NCI-H146 treated with DMSO at 0.1 percent for 48 hours (cell line): ENCODE data around the gene CXCL12.

ENCODE experiments used
- DNase-seq: peaks from one replicate; lab custom pipeline; 2025; ENCODE audit not compliant: unreplicated experiment; lab: John Stamatoyannopoulos, UW

Gene CXCL12

GRCh38 chr10:44335330-44336021 lies 49.4 kb downstream of the CXCL12 start:
- DNase-seq, result no peak

DNA sequence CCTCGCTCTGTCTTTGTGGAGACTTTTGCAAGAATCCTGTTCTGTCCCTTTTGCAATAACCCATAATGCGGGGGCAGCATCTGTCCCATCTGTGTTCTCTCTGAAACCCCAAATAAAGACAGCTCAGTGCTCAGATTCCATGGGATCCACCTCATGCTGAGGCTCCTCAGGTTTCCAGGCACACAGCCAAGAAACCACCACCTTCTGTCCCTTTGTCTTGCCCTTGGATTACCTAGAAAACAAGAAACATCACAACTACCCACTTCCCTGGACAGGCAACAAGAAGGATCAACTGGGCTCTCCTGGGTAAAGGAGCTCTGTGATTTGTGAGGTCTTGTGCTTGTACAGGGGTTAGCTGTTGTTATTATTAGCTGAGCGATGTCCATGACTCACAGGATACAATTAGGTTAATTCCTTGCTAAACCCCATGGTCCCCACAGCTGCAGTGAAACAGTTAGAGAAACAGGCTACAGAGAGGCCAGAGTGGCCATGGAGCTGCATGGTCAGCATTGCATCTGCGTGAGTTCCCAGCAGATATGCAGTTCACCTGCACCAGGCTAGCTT lies 50.2 kb downstream of the CXCL12 start:
- no peak for DNase-seq

- no peak for DNase-seq
These were observed 50.8 kb downstream of the CXCL12 start for GRCh38 chr10:44334091-44334490.

GRCh38 chr10:44333511-44333910 lies 51.4 kb downstream of the CXCL12 start:
- DNase-seq, result no peak

DNA sequence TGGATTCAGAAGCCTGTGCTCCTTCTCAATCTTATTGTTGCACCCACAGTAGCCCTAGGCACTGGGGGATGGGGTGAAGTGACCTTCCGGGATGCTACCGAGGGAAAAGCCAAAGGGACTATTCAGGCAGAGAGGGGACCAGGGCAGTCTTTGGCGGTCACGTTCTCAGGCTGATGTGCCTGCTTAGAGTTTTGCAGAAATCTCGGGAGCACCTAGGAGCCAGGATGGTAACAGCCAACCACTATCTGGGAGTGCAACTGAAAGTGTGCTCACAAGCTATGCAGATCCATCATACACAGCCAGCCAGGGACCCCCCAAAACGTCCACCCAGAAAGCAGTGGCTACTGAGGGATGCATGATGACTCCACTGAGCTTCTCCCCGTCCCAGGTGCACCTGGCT lies 52.4 kb downstream of the CXCL12 start:
- DNase-seq, result no peak

- DNase-seq, result no peak
These were observed 54.5 kb downstream of the CXCL12 start for GRCh38 chr10:44330431-44330830.

DNA sequence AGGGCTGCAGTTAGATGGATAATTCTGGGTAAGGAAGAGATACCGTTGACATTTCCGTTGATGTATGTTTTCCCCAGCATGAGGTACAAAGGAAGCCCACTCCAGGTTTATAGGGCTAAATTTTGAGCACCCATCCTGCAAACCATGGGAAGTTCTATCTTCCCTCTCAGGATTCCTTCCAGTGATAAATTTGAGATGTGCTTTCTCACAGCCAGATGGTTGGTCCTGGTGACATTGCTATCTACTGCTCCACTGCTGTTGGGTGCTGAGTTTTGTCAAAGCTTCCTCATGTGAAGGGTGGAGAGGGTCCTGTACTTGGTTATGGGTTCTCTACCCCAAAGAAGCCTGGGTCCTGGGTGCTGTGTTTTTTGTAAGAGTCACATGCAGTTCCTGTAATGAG lies 57.4 kb downstream of the CXCL12 start:
- no peak for DNase-seq
